Measurements from ENCODE around the gene CEP350. TPM values are rescaled to one million over a fixed set of nuclear protein-coding genes. Genes with fewer than 3 reads are reported as not detected.

The CEP350 gene
- total RNA-seq, 1 experiment from 2014 or later, result 41.1 TPM

DNA sequence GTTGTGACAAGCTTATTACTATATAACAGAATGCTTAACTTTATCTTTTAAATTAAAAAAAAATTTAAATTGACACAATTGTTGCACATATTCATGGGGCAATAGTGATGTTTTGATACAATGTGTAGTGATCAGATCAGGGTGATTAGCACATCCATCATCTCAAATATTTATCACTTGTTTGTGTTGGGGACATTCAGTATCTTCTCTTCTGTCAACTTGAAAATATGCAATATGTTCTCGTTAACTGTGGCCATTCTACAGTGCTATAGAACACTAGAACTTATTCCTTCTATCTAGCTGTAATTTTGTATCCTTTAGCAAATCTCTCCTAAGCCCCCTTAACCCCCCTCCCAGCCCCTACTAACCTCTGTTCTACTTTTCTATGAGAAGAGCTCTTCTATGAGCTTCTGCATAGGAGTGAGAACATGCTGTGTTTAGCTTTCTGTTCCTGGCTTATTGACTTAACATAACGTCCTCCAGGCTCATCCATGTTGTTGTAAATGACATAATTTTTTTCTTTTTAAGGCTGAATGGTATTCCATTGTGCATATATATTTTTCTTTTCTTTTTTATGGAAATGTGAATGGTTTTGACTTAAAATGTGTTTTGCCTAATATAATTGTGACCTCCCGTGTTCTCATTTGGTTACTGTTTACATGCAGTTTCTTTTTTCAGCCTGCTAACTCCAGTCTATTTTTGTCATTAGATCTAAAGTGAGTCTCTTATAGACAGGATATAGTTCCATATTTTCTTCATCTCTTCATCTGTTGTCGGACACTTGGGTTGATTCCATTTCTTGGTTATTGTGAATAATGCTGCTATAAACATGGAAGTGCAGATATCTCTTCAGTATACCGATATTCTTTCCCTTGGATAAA lies 23.8 kb downstream of the CEP350 start:
- Histone ChIP-seq H3K27ac (ENCODE audit: low read length) (no peak overlapping the region), H3K9me3 (ENCODE audit: control insufficient read depth, insufficient read depth, low read depth, low read length) (no peaks in the 10 kb centered on the region), H3K4me3 (ENCODE audit: low read depth in 2 of 2, low read length in 2 of 2) (no peak overlapping the region), H3K4me1 (ENCODE audit: control insufficient read depth, insufficient read depth, low read length) (0 out of 2 replicates have a peak, but pooled peaks cover 3% of the 10 kb centered on the region), H3K36me3 (ENCODE audit: control insufficient read depth, insufficient read depth, low read length) (no peaks in the 10 kb centered on the region), H3K27me3 (ENCODE audit: control insufficient read depth, insufficient read depth, low read length) (no peaks in the 10 kb centered on the region)
- DNase-seq (ENCODE audit: low read depth, low spot score), result no peak
- no TSS peak for BruUV-seq (replicated peaks)
- intact Hi-C loops (cut with micrococcal nuclease; ENCODE audit: unreplicated experiment) (no loop called here), in situ Hi-C loops (cut with HindIII; ENCODE audit: low pct_unique_long_range_greater_than_20kb, low sequenced_read_pairs) (no loop called here)
- ChIA-PET POLR2A (interaction anchor here (0.6 kb wide), 1 partner anchor 15 kb away, joined by 3 read pairs; no protein-coding TSS in a partner anchor), CTCF (no interaction called here)
- TF ChIP-seq TCF7L2 (IDR thresholded peaks at IDR 0.05; ENCODE audit: low read depth, low read length), result no peak
- no peak for TF ChIP-seq SIN3A (IDR thresholded peaks at IDR 0.05; ENCODE audit: borderline replicate concordance, insufficient read depth, low read depth, low read length)
- TF ChIP-seq, protein P1, sequence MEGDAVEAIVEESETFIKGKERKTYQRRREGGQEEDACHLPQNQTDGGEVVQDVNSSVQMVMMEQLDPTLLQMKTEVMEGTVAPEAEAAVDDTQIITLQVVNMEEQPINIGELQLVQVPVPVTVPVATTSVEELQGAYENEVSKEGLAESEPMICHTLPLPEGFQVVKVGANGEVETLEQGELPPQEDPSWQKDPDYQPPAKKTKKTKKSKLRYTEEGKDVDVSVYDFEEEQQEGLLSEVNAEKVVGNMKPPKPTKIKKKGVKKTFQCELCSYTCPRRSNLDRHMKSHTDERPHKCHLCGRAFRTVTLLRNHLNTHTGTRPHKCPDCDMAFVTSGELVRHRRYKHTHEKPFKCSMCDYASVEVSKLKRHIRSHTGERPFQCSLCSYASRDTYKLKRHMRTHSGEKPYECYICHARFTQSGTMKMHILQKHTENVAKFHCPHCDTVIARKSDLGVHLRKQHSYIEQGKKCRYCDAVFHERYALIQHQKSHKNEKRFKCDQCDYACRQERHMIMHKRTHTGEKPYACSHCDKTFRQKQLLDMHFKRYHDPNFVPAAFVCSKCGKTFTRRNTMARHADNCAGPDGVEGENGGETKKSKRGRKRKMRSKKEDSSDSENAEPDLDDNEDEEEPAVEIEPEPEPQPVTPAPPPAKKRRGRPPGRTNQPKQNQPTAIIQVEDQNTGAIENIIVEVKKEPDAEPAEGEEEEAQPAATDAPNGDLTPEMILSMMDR (IDR thresholded peaks at IDR 0.05), result no peak
- TF ChIP-seq POLR2AphosphoS5 (IDR thresholded peaks at IDR 0.05; ENCODE audit: low read depth, low read length), result no peak
- TF ChIP-seq, protein P2, sequence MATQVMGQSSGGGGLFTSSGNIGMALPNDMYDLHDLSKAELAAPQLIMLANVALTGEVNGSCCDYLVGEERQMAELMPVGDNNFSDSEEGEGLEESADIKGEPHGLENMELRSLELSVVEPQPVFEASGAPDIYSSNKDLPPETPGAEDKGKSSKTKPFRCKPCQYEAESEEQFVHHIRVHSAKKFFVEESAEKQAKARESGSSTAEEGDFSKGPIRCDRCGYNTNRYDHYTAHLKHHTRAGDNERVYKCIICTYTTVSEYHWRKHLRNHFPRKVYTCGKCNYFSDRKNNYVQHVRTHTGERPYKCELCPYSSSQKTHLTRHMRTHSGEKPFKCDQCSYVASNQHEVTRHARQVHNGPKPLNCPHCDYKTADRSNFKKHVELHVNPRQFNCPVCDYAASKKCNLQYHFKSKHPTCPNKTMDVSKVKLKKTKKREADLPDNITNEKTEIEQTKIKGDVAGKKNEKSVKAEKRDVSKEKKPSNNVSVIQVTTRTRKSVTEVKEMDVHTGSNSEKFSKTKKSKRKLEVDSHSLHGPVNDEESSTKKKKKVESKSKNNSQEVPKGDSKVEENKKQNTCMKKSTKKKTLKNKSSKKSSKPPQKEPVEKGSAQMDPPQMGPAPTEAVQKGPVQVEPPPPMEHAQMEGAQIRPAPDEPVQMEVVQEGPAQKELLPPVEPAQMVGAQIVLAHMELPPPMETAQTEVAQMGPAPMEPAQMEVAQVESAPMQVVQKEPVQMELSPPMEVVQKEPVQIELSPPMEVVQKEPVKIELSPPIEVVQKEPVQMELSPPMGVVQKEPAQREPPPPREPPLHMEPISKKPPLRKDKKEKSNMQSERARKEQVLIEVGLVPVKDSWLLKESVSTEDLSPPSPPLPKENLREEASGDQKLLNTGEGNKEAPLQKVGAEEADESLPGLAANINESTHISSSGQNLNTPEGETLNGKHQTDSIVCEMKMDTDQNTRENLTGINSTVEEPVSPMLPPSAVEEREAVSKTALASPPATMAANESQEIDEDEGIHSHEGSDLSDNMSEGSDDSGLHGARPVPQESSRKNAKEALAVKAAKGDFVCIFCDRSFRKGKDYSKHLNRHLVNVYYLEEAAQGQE (IDR thresholded peaks at IDR 0.05; ENCODE audit: insufficient read depth in 1 of 2, low read depth in 2 of 2, low read length in 1 of 2), result no peak
- no peak; the same call in 1 of the 2 replicates for ATAC-seq

DNA sequence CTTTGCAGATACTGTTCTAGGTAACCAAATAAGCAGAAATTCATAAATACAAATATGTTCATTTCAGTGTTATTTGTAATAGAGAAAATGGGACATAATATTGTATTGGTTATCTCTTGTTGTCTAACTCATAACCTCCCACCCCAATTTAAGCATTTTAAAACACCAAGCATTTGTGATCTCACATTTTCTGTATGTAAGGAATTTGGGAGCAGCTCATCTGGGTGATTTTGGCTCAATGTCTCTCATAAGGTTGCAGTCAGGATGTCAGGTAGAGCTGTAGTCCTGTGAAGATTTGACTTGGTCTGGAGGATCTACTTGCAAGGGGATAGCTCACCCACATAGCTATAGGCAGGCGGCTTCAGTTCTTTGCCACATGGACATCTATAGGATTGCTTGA lies 29.5 kb downstream of the CEP350 start:
- intact Hi-C loops (cut with micrococcal nuclease; ENCODE audit: unreplicated experiment), result no loop called here
- DNase-seq (ENCODE audit: low read depth, low spot score), result no peak
- POLR2A ChIA-PET, result no interaction called here

More for the DNA sequence above, 29.5 kb downstream of the CEP350 start:
- Histone ChIP-seq H3K9me3 (ENCODE audit: control insufficient read depth, insufficient read depth, low read depth, low read length) (no peaks in the 10 kb centered on the region), H3K27ac (ENCODE audit: low read length) (no peak overlapping the region), H3K27me3 (ENCODE audit: control insufficient read depth, insufficient read depth, low read length) (no peaks in the 10 kb centered on the region), H3K4me1 (ENCODE audit: control insufficient read depth, insufficient read depth, low read length) (no peaks in the 10 kb centered on the region), H3K4me3 (ENCODE audit: low read depth in 2 of 2, low read length in 2 of 2) (no peak overlapping the region), H3K36me3 (ENCODE audit: control insufficient read depth, insufficient read depth, low read length) (no peaks in the 10 kb centered on the region)
- in situ Hi-C loops (cut with HindIII; ENCODE audit: low pct_unique_long_range_greater_than_20kb, low sequenced_read_pairs), result no loop called here
- CTCF ChIA-PET, result no interaction called here
- no peak for TF ChIP-seq TCF7L2 (IDR thresholded peaks at IDR 0.05; ENCODE audit: low read depth, low read length)
- TF ChIP-seq, protein P2 (IDR thresholded peaks at IDR 0.05; ENCODE audit: insufficient read depth in 1 of 2, low read depth in 2 of 2, low read length in 1 of 2), result no peak
- no peak for TF ChIP-seq POLR2AphosphoS5 (IDR thresholded peaks at IDR 0.05; ENCODE audit: low read depth, low read length)
- TF ChIP-seq, protein P1 (IDR thresholded peaks at IDR 0.05), result no peak
- TF ChIP-seq SIN3A (IDR thresholded peaks at IDR 0.05; ENCODE audit: borderline replicate concordance, insufficient read depth, low read depth, low read length), result no peak
- no peak for ATAC-seq
- no TSS peak for BruUV-seq (replicated peaks)
